SK-N-SH (cell line): ENCODE results near the gene SLC7A6. TPM values are rescaled to one million over a fixed set of nuclear protein-coding genes. Genes with fewer than 3 reads are reported as not detected.

ENCODE experiments used
- CTCF ChIA-PET: fragments of 300-600, 350-600 bp; formaldehyde crosslinking; extraction: SDS; loops from one replicate; lab custom pipeline; 2021; lab: Yijun Ruan, JAX
- POLR2A ChIA-PET: fragments of 350-600 bp; sonication (Branson Sonifier 250); formaldehyde crosslinking; extraction: SDS; loops from one replicate; lab custom pipeline; 2020; ENCODE audit warnings: antibody characterized with exemption, inconsistent platforms; lab: Yijun Ruan, JAX
- DNase-seq: peaks from one replicate; pipeline ENCODE4 v3.0.0; 2012
- H2AFZ ChIP-seq: fragments of 200-600 bp; sonication (generic); 2 replicates; pipeline ENCODE4 v1.8.1; 2016; ENCODE audit warnings: antibody characterized with exemption, mild to moderate bottlenecking, low read depth
- H3F3A ChIP-seq: fragments of 200-600 bp; sonication (generic); replicated peaks from 2 replicates; pipeline ENCODE3; 2016; ENCODE audit warnings: antibody characterized with exemption, mild to moderate bottlenecking; ENCODE audit not compliant: insufficient read depth
- H3K27ac ChIP-seq, 2 experiments: fragments of 200-500 bp in 1 of 2; fragments of 200-600 bp in 1 of 2; sonication (Bioruptor generic) in 1 of 2; sonication (generic), shearing (Covaris generic) in 1 of 2; 2 replicates each; pipeline versions ENCODE4 v1.5.1 to v1.6.1; 2014 to 2016; ENCODE audit warnings: low read depth in 2 of 2, inconsistent platforms in 1 of 2, low read length in 1 of 2, mild to moderate bottlenecking in 1 of 2, mixed read lengths in 1 of 2
- H3K27me3 ChIP-seq: fragments of 200-600 bp; sonication (generic), shearing (Covaris generic); 2 replicates; pipeline ENCODE4 v1.6.1; 2016; ENCODE audit warnings: mixed run types; ENCODE audit not compliant: insufficient read depth
- H3K36me3 ChIP-seq, 2 experiments: fragments of 200-500 bp in 1 of 2; fragments of 200-600 bp in 1 of 2; sonication (Bioruptor generic) in 1 of 2; sonication (generic) in 1 of 2; replicated peaks in 1 of 2; 2 replicates each; pipeline versions ENCODE3 to v1.5.1; 2014 to 2016; ENCODE audit warnings: low read length in 1 of 2, mild to moderate bottlenecking in 1 of 2; ENCODE audit not compliant: insufficient read depth in 2 of 2, control insufficient read depth in 1 of 2
- H3K4me1 ChIP-seq, 2 experiments: fragments of 200-500 bp in 1 of 2; fragments of 200-600 bp in 1 of 2; sonication (Bioruptor generic) in 1 of 2; sonication (generic), shearing (Covaris generic) in 1 of 2; 2 replicates each; pipeline versions ENCODE4 v1.5.1 to v1.6.1; 2014 to 2016; ENCODE audit warnings: low read depth in 1 of 2, low read length in 1 of 2, mixed run types in 1 of 2; ENCODE audit not compliant: insufficient read depth in 2 of 2, control insufficient read depth in 1 of 2
- H3K4me2 ChIP-seq: fragments of 200-600 bp; sonication (generic), shearing (Covaris generic); 2 replicates; pipeline ENCODE4 v1.6.1; 2017; ENCODE audit warnings: mixed run types
- H3K4me3 ChIP-seq, 2 experiments: fragments of 200-500 bp in 1 of 2; fragments of 200-600 bp in 1 of 2; sonication (Bioruptor generic) in 1 of 2; sonication (generic), shearing (Covaris generic) in 1 of 2; 2 replicates each; pipeline versions ENCODE4 v1.5.1 to v1.8.1; 2014 to 2016; ENCODE audit warnings: low read depth in 2 of 2, inconsistent platforms in 1 of 2, low read length in 1 of 2, mild to moderate bottlenecking in 1 of 2, mixed read lengths in 1 of 2, moderate library complexity in 1 of 2
- H3K79me2 ChIP-seq: fragments of 200-600 bp; sonication (generic); 2 replicates; pipeline ENCODE4 v1.8.1; 2017; ENCODE audit warnings: mild to moderate bottlenecking; ENCODE audit not compliant: insufficient read depth
- H3K9ac ChIP-seq: fragments of 200-600 bp; sonication (generic); 2 replicates; pipeline ENCODE4 v1.6.1; 2017; ENCODE audit warnings: mixed run types
- H3K9me2 ChIP-seq: fragments of 200-600 bp; sonication (generic); 2 replicates; pipeline ENCODE4 v1.6.1; 2017; ENCODE audit warnings: mixed run types
- H3K9me3 ChIP-seq: fragments of 200-600 bp; sonication (generic); 2 replicates; pipeline ENCODE4 v1.6.1; 2017; ENCODE audit warnings: mixed run types, mild to moderate bottlenecking, moderate library complexity
- H4K20me1 ChIP-seq: fragments of 200-600 bp; sonication (generic); 2 replicates; pipeline ENCODE4 v1.6.1; 2017; ENCODE audit warnings: mild to moderate bottlenecking, mixed run types; ENCODE audit not compliant: insufficient read depth
- CHD2 ChIP-seq: fragments of 150-350 bp; IDR thresholded peaks from 2 replicates; pipeline ENCODE4 v1.6.1; 2018; ENCODE audit warnings: low read length; ENCODE audit not compliant: partially characterized antibody
- FOSL2 ChIP-seq: IDR thresholded peaks from 2 replicates; pipeline ENCODE4 v1.4.0; 2012; ENCODE audit warnings: low read depth, mild to moderate bottlenecking, moderate library complexity, borderline replicate concordance
- FOXJ3 ChIP-seq: sonication (generic); formaldehyde crosslinking; IDR thresholded peaks from 2 replicates; pipeline ENCODE4 v1.5.1; 2020; ENCODE audit warnings: mild to moderate bottlenecking, missing genetic modification reagents
- GABPA ChIP-seq: IDR thresholded peaks from 2 replicates; pipeline ENCODE4 v1.4.0; 2012; ENCODE audit warnings: low read depth, mild to moderate bottlenecking
- RAD21 ChIP-seq: IDR thresholded peaks from 2 replicates; pipeline ENCODE4 v1.6.1; 2012; ENCODE audit warnings: mild to moderate bottlenecking, low read length
- RFX5 ChIP-seq: IDR thresholded peaks from 2 replicates; pipeline ENCODE4 v1.6.1; 2012; ENCODE audit warnings: mild to moderate bottlenecking, improper control_type of control experiment, low read length
- TAF1 ChIP-seq: IDR thresholded peaks from 2 replicates; pipeline ENCODE4 v1.6.1; 2012; ENCODE audit warnings: low read depth, mild to moderate bottlenecking, low read length, moderate library complexity, borderline replicate concordance
- TCF12 ChIP-seq: IDR thresholded peaks from 2 replicates; pipeline ENCODE4 v1.4.0; 2012
- WGBS: methylation state at CpG from one replicate; pipeline ENCODE4 v1.1.6; 2017; ENCODE audit warnings: low lambda C conversion rate; 5-methylcytosine and 5-hydroxymethylcytosine counted together
- polyA plus RNA-seq, 3 experiments: library from polyadenylated mRNA; depleted of rRNA; stranded (reverse); fragments of >200 nt; gene quantifications; 2 replicates each; pipeline ENCODE4 v1.2.3, GENCODE V29; 2012
- TF ChIP-seq, protein P1 (sequence below): IDR thresholded peaks from 2 replicates; pipeline ENCODE4 v1.4.0; 2012; ENCODE audit warnings: low read depth
- TF ChIP-seq, protein P2 (sequence below): IDR thresholded peaks from 2 replicates; pipeline ENCODE4; 2012
- TF ChIP-seq, protein P3 (sequence below): IDR thresholded peaks from 2 replicates; pipeline ENCODE4 v1.4.0; 2012; ENCODE audit warnings: low read depth, borderline replicate concordance

The SLC7A6 gene
- polyA plus RNA-seq, 1 of the 3 experiments (the other 2 are of a cell fraction) = 19.0 TPM

DNA sequence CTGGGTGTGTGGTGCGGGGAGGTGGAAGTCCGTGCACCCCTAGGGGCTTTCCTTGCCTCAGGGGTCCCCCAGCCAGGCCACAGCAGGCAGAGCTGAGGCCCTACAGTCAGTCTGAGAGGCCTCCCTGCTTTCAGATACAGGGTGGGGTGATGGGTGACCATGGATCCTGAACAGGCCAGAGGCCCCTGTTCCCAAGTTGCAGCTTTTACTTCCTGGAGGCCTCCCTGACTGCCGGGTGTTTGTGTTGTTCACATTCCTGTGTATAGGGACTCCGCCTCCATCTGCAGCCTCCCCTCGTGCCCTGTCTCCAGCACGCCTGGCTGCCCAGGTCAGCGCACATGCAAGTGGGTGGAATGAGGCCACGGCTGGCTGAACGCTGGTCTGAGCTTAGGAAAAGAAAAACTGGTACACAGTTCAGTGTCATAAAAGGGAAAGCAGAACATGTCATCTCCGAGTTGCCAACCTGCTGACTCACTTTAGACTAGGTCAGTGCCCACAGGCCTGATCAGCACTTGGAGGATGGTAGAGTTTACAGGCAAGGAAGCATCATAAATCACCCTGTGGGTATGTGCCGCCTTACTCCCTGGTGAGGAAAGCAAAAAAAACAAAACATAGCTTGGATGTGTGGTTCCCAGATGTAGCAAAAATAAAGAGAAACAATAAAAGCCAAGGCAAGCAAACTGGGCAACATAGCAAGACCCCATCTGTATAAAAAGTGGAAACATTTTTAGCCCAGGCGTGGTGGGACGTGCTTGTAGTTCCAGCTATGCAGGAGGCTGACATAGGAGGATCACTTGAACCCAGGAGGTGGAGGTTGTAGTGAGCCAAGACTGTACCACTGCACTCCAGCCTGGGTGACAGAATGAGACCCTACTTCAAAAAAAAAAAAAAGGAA lies 6.2 kb upstream of the SLC7A6 start:
- WGBS = 68% methylated on average over 11 of the region's 13 CpGs
- ChIA-PET CTCF (interaction anchor here (0.9 to 13.8 kb wide), 2 partner anchors 10 to 73 kb away, joined by 3 to 355 read pairs; no protein-coding TSS in a partner anchor), POLR2A (interaction anchor here (0.9 kb wide), 1 partner anchor 14 kb away, joined by 3 read pairs; no protein-coding TSS in a partner anchor)
- Histone ChIP-seq H3K9ac (peak overlapping the region; percentile 33), H4K20me1 (no peaks in the 10 kb centered on the region), H2AFZ (no peak overlapping the region), H3K27ac (peak overlapping the region in 1 of 2 experiments; percentile 55; a peak in 3 of 4 replicates), H3K79me2 (no peaks in the 10 kb centered on the region; the same call in 1 of the 2 replicates), H3K4me3 (no peak overlapping the region), H3K36me3 (peaks cover 8 to 19% of the 10 kb centered on the region in 2 experiments), H3K4me1 (peaks cover 0 to 6% of the 10 kb centered on the region in 2 experiments; a peak in 2 of 4 replicates), H3F3A (peaks cover 17% of the 10 kb centered on the region), H3K9me2 (no peaks in the 10 kb centered on the region), H3K9me3 (no peaks in the 10 kb centered on the region), H3K27me3 (no peaks in the 10 kb centered on the region), H3K4me2 (peak overlapping the region; percentile 12; the same call in 1 of the 2 replicates)
- DNase-seq = no peak
- TF ChIP-seq GABPA (no peak), FOSL2 (peak; percentile 18; the same call in 1 of the 2 replicates), TAF1 (no peak), TCF12 (peak; percentile 34; the same call in 1 of the 2 replicates)
- TF ChIP-seq, protein P1, sequence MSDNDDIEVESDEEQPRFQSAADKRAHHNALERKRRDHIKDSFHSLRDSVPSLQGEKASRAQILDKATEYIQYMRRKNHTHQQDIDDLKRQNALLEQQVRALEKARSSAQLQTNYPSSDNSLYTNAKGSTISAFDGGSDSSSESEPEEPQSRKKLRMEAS = 0 out of 2 replicates have a peak, but pooled peaks have one; percentile 22
- TF ChIP-seq, protein P2, sequence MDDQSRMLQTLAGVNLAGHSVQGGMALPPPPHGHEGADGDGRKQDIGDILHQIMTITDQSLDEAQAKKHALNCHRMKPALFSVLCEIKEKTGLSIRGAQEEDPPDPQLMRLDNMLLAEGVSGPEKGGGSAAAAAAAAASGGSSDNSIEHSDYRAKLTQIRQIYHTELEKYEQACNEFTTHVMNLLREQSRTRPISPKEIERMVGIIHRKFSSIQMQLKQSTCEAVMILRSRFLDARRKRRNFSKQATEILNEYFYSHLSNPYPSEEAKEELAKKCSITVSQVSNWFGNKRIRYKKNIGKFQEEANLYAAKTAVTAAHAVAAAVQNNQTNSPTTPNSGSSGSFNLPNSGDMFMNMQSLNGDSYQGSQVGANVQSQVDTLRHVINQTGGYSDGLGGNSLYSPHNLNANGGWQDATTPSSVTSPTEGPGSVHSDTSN = peak; percentile 74

DNA sequence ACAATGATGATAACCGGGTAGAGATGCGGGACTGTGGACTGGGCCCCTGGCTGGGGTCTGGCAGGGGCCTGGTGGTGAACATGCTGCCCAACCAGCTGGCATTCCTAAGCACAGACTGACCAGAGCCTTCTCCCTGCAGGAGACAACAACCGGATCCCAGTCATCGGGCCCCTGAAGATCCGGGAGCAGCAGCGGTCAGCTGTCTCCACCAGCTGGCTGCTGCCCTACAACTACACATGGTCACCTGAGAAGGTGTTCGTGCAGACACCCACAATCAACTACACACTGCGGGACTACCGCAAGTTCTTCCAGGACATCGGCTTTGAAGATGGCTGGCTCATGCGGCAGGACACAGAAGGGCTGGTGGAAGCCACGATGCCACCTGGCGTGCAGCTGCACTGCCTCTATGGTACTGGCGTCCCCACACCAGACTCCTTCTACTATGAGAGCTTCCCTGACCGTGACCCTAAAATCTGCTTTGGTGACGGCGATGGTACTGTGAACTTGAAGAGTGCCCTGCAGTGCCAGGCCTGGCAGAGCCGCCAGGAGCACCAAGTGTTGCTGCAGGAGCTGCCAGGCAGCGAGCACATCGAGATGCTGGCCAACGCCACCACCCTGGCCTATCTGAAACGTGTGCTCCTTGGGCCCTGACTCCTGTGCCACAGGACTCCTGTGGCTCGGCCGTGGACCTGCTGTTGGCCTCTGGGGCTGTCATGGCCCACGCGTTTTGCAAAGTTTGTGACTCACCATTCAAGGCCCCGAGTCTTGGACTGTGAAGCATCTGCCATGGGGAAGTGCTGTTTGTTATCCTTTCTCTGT lies 5.1 kb upstream of the SLC7A6 start:
- Histone ChIP-seq H3K36me3 (peaks cover 5 to 19% of the 10 kb centered on the region in 2 experiments), H3F3A (peaks cover 22% of the 10 kb centered on the region), H3K4me2 (no peak overlapping the region), H3K27ac (no peak overlapping the region), H3K4me3 (no peak overlapping the region), H3K9me3 (no peaks in the 10 kb centered on the region), H3K27me3 (no peaks in the 10 kb centered on the region), H4K20me1 (no peaks in the 10 kb centered on the region), H2AFZ (no peak overlapping the region), H3K9ac (no peak overlapping the region), H3K79me2 (no peaks in the 10 kb centered on the region; the same call in 1 of the 2 replicates), H3K4me1 (peaks cover 0 to 6% of the 10 kb centered on the region in 2 experiments; a peak in 3 of 4 replicates), H3K9me2 (no peaks in the 10 kb centered on the region)
- ChIA-PET CTCF (interaction anchor here (0.9 to 13.8 kb wide), 3 partner anchors 11 to 72 kb away, joined by 3 to 355 read pairs (median 80); no protein-coding TSS in a partner anchor), POLR2A (interaction anchor here (0.9 kb wide), 1 partner anchor 15 kb away, joined by 3 read pairs; no protein-coding TSS in a partner anchor)
- DNase-seq = no peak
- 97% methylated on average over 10 of the region's 27 CpGs for WGBS
- TF ChIP-seq RFX5 = no peak
- TF ChIP-seq, protein P3, sequence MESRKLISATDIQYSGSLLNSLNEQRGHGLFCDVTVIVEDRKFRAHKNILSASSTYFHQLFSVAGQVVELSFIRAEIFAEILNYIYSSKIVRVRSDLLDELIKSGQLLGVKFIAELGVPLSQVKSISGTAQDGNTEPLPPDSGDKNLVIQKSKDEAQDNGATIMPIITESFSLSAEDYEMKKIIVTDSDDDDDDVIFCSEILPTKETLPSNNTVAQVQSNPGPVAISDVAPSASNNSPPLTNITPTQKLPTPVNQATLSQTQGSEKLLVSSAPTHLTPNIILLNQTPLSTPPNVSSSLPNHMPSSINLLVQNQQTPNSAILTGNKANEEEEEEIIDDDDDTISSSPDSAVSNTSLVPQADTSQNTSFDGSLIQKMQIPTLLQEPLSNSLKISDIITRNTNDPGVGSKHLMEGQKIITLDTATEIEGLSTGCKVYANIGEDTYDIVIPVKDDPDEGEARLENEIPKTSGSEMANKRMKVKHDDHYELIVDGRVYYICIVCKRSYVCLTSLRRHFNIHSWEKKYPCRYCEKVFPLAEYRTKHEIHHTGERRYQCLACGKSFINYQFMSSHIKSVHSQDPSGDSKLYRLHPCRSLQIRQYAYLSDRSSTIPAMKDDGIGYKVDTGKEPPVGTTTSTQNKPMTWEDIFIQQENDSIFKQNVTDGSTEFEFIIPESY = no peak
- no peak for TF ChIP-seq RAD21
- TF ChIP-seq, protein P1 = no peak
- TF ChIP-seq FOXJ3 (CRISPR knock-in tag) = no peak
- TF ChIP-seq CHD2 = no peak
